ENCODE measurements around the gene CHCHD10.

GRCh38 chr22:23774114-23774921 lies 6.5 kb upstream of the CHCHD10 start:
- TF ChIP-seq TRIM24 (CRISPR knock-in tag; IDR thresholded peaks at IDR 0.05) (no peak), SNAPC5 (CRISPR knock-in tag; IDR thresholded peaks at IDR 0.05; ENCODE audit: borderline replicate concordance) (no peak), REST (IDR thresholded peaks at IDR 0.05; ENCODE audit: borderline replicate concordance in 1 of 2, low read depth in 1 of 2, low read length in 2 of 2) (0 out of 4 replicates have a peak, but pooled peaks of 1 of the 2 experiments have one; percentile 28), JUND (CRISPR knock-in tag; IDR thresholded peaks at IDR 0.05) (peak; percentile 56; the same call in 1 of the 2 replicates), ZNF7 (CRISPR knock-in tag; IDR thresholded peaks at IDR 0.05) (no peak), JUN (CRISPR knock-in tag; IDR thresholded peaks at IDR 0.05) (no peak; the same call in none of the 2 replicates), ZNF850 (CRISPR knock-in tag; conservative IDR thresholded peaks at IDR 0.05) (no peak), ZNF3 (CRISPR knock-in tag; IDR thresholded peaks at IDR 0.05) (no peak), ZBTB38 (CRISPR knock-in tag; IDR thresholded peaks at IDR 0.05) (no peak), SMAD1 (CRISPR knock-in tag; IDR thresholded peaks at IDR 0.05; ENCODE audit: borderline replicate concordance, low read depth) (no peak), RAD51 (IDR thresholded peaks at IDR 0.05; ENCODE audit: borderline replicate concordance) (no peak), HMGXB3 (CRISPR knock-in tag; IDR thresholded peaks at IDR 0.05; ENCODE audit: borderline replicate concordance) (peak; percentile 71; the same call in 1 of the 2 replicates)
